Measurements from ENCODE around the gene CCDC57.

DNA sequence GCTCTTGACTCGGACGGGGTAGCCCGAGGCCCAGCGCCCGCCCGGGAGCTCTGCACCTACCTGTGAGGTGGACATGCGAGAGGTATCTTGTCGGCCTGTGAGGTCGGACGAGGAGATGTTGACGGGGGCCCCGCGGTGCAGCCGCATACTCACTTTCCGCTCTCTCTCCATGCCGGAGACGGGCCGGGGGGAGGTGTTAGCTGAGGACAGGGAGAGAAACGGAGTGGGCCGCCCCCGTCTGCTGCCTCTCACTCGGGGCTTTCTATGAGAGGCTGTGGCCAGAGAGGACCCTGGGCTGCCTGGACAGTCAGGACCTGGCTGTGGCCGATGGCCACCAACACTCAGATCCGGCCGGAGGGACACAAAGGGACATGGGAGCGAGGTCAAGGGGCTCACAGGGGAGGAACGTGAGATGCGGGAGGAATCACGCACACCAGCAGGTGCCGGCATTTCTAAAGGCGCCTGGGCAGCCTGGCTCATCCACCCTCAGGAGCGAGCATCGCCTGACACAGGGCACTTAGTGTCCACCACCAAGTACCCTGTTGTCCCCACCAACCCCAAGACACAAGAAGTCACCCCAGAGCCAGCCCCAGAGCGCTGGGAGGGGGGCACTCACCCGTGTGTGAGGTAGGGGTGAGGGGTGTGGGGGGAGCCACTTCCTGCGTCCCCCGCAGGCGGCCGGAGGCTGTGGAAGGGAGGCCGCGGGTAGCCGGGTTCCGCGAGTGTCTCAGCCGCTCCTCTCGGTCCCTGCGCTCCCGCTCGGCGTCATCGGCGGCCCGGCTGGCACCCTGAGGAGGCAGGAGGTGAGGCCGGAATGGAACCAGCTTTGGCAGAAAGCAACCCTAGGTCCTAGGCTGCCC is 36.4 kb upstream of the CCDC57 start:
- TF ChIP-seq EZH2 (IDR thresholded peaks at IDR 0.05; ENCODE audit: insufficient read depth, poor library complexity, severe bottlenecking) (no peak), EZH2phosphoT487 (IDR thresholded peaks at IDR 0.05; ENCODE audit: insufficient read depth, low read depth) (no peak)
